ENCODE results near the gene CRMP1.

- TF ChIP-seq POLR2A (IDR thresholded peaks at IDR 0.05), result no peak
- TF ChIP-seq, protein P1, sequence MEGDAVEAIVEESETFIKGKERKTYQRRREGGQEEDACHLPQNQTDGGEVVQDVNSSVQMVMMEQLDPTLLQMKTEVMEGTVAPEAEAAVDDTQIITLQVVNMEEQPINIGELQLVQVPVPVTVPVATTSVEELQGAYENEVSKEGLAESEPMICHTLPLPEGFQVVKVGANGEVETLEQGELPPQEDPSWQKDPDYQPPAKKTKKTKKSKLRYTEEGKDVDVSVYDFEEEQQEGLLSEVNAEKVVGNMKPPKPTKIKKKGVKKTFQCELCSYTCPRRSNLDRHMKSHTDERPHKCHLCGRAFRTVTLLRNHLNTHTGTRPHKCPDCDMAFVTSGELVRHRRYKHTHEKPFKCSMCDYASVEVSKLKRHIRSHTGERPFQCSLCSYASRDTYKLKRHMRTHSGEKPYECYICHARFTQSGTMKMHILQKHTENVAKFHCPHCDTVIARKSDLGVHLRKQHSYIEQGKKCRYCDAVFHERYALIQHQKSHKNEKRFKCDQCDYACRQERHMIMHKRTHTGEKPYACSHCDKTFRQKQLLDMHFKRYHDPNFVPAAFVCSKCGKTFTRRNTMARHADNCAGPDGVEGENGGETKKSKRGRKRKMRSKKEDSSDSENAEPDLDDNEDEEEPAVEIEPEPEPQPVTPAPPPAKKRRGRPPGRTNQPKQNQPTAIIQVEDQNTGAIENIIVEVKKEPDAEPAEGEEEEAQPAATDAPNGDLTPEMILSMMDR (IDR thresholded peaks at IDR 0.05), result no peak
- TF ChIP-seq POLR2AphosphoS5 (IDR thresholded peaks at IDR 0.05), result no peak
These were observed 65.5 kb downstream of the CRMP1 start for GRCh38 chr4:5827108-5828004.
